Bronchial epithelial cell (primary cell): Measurements from ENCODE around the gene PRKG1. TPM values are rescaled to one million over a fixed set of nuclear protein-coding genes. Genes with fewer than 3 reads are reported as not detected.

Experiments used
- DNase-seq: peaks from one replicate; pipeline ENCODE4 v3.0.0-alpha.2; 2010; ENCODE audit warnings: low read depth
- FAIRE-seq: peaks from 2 replicates; lab custom pipeline; 2011; peaks lifted over from hg19 to GRCh38; lab: Jason Lieb, UNC
- H3K27me3 ChIP-seq: 2 replicates; pipeline ENCODE4 v1.5.1; 2011; ENCODE audit warnings: low read length; ENCODE audit not compliant: control insufficient read depth, insufficient read depth
- H3K36me3 ChIP-seq: 2 replicates; pipeline ENCODE4 v1.5.1; 2011; ENCODE audit warnings: low read length; ENCODE audit not compliant: control insufficient read depth, insufficient read depth
- H3K4me3 ChIP-seq: 2 replicates; pipeline ENCODE4 v1.5.1; 2011; ENCODE audit warnings: mild to moderate bottlenecking, low read depth, low read length, control low read depth
- CTCF ChIP-seq: IDR thresholded peaks from 2 replicates; pipeline ENCODE4 v1.5.1; 2011; ENCODE audit warnings: mild to moderate bottlenecking, moderate library complexity, low read length, control low read depth, inconsistent platforms; ENCODE audit not compliant: insufficient read depth, severe bottlenecking
- total RNA-seq: library from RNA; depleted of rRNA; stranded (reverse); fragments of >200 nt; gene quantifications from 2 replicates; pipeline ENCODE4 v1.2.1, GENCODE V29; 2014

The PRKG1 gene
- total RNA-seq, 1 donor from 2014 or later, result 0.26 TPM

GRCh38 chr10:51729822-51730555 is 655.7 kb downstream of the PRKG1 start:
- no peak for FAIRE-seq
- no peak for DNase-seq
- H3K4me3 ChIP-seq, result no peak overlapping the region
- TF ChIP-seq CTCF, result no peak
- H3K36me3 ChIP-seq, result no peaks in the 10 kb centered on the region
- H3K27me3 ChIP-seq, result no peaks in the 10 kb centered on the region

GRCh38 chr10:51733057-51733456 is 658.8 kb downstream of the PRKG1 start:
- no peaks in the 10 kb centered on the region for H3K36me3 ChIP-seq
- H3K27me3 ChIP-seq, result no peaks in the 10 kb centered on the region
- no peak for FAIRE-seq
- no peak for DNase-seq
- H3K4me3 ChIP-seq, result no peak overlapping the region
- TF ChIP-seq CTCF, result no peak

GRCh38 chr10:51743146-51743545 is 668.9 kb downstream of the PRKG1 start:
- TF ChIP-seq CTCF, result no peak
- Histone ChIP-seq H3K27me3 (no peaks in the 10 kb centered on the region), H3K4me3 (no peak overlapping the region), H3K36me3 (no peaks in the 10 kb centered on the region)
- FAIRE-seq (no peak), DNase-seq (no peak)

DNA sequence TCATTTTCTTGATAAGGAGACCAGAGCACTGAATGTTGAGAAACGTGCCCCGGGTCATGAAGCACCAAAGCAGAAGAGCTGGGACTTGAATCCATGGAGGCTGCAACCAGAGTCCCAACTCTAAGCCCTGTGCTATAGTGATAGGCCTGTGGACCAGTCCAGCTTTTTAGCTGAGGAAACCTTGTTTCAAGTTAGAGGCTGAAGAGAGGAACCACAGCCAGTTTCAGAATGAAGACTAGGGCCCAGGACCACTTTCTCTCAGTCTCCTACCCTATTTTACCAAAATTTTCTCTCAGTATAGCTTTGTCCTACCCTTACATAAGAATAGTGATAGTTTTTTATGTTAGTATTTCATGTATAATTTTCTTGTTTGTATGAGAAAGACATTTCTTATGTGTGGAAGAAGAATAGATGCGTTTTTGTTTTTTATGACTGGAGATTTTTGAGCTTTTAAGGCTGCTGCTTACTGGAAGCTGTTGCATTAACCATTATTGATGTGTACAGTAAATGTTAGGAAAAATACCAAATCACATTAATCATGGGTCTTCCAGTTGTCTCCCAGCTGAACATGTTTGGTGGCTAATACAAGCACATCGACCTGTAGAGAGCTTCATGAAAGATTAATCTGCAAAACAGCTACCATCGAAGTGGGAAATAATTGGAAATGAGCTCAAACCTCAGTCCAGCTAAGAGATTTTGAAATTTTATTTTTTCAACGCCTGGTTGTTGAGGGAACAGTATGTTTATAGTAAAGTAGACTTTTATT is 670.1 kb downstream of the PRKG1 start:
- no peak for FAIRE-seq
- Histone ChIP-seq H3K36me3 (no peaks in the 10 kb centered on the region), H3K27me3 (no peaks in the 10 kb centered on the region), H3K4me3 (no peak overlapping the region)
- DNase-seq, result no peak
- TF ChIP-seq CTCF, result no peak

DNA sequence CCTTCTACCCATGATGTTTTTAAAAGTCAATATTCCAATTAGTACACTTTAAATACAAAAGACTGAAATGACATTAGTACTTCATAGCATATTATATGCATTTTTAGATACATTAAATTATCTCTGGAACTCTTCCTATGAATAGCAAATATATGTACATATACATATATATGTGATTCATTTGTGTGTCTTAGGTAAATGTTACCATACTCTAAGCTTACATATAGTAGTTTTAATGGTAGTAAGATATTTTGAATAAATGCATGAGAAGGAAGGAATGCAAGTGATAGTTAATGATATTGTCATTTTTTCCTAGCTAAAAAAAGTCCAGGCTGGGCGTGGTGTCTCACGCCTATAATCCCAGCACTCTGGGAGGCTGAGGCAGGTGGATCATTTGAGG is 671.1 kb downstream of the PRKG1 start:
- Histone ChIP-seq H3K4me3 (no peak overlapping the region), H3K27me3 (no peaks in the 10 kb centered on the region), H3K36me3 (no peaks in the 10 kb centered on the region)
- no peak for TF ChIP-seq CTCF
- FAIRE-seq (no peak), DNase-seq (no peak)
